ENCODE data around the gene PRH1.

- TF ChIP-seq, protein P1, sequence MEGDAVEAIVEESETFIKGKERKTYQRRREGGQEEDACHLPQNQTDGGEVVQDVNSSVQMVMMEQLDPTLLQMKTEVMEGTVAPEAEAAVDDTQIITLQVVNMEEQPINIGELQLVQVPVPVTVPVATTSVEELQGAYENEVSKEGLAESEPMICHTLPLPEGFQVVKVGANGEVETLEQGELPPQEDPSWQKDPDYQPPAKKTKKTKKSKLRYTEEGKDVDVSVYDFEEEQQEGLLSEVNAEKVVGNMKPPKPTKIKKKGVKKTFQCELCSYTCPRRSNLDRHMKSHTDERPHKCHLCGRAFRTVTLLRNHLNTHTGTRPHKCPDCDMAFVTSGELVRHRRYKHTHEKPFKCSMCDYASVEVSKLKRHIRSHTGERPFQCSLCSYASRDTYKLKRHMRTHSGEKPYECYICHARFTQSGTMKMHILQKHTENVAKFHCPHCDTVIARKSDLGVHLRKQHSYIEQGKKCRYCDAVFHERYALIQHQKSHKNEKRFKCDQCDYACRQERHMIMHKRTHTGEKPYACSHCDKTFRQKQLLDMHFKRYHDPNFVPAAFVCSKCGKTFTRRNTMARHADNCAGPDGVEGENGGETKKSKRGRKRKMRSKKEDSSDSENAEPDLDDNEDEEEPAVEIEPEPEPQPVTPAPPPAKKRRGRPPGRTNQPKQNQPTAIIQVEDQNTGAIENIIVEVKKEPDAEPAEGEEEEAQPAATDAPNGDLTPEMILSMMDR (IDR thresholded peaks at IDR 0.05) = no peak
- no peak for TF ChIP-seq POLR2A (IDR thresholded peaks at IDR 0.05)
Measured at GRCh38 chr12:10901427-10901826, 17.4 kb upstream of the PRH1 start.
